Measurements from ENCODE around the gene PCDHGA1.
A peak's percentile ranks its signal among the peaks of the same experiment; 100 is the strongest.

The PCDHGA1 gene

GRCh38 chr5:141547921-141548320, 217.6 kb downstream of the PCDHGA1 start:
- DNase-seq: no peak

DNA sequence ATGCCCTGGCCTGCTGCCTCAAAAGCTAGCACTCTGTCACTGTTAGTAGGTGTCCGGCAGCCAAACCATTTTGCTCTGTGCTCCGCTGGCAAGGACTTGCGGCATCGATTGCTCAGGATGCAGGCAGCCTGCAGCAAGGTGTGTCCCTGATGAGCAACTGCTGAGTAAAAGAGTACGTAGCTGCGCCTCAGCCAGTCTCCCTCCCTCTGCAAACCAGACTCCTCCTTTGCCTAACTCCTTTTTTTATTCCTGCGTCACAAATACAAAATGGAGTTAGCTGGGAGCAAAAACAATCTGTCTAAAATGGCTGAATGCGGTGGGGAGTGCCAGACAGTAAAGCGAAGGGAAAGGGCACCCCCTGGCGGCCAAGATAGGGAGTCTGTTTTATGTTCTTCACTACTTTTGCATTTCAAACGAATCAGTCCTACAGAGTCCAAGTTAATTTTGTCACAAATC, 227.4 kb downstream of the PCDHGA1 start:
- peak; percentile 50 for DNase-seq

DNA sequence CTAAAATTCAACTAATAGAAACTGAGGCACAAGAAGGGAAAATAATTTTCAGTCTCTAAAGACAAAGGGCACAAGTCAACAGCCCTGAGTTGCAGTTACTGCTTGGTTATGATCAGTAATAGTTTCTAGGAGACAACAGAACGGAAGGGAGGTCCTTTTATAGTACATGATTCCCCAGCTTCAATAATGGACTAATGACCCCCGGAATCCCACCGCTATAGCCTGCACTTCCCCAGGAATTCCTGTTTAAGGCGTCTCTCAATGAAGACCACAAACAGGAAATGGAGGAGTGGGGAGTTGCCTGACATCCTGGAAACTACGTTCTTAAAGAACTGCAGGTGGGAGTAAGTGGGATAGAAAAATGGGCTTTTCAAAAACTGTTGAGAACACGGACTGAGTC, 227.8 kb downstream of the PCDHGA1 start:
- no peak for DNase-seq

- DNase-seq: no peak
These were observed 229.1 kb downstream of the PCDHGA1 start for GRCh38 chr5:141559461-141559860.

- no peak for DNase-seq
These were observed 229.8 kb downstream of the PCDHGA1 start for GRCh38 chr5:141560151-141560550.

GRCh38 chr5:141560725-141561483, 230.6 kb downstream of the PCDHGA1 start:
- DNase-seq: no peak
